PC-3 (cell line): ENCODE data around the gene AKAP17A.

Experiments
- CTCF ChIP-seq: fragments of 300-600 bp; sonication (generic); conservative IDR thresholded peaks from 2 replicates; pipeline ENCODE4 v1.5.1; 2017; ENCODE audit warnings: antibody characterized with exemption, low read depth, mild to moderate bottlenecking, low read length
- EZH2 ChIP-seq: fragments of 300-600 bp; sonication (generic); IDR thresholded peaks from one replicate; pipeline ENCODE4 v1.6.1; 2017; ENCODE audit warnings: antibody characterized with exemption, mild to moderate bottlenecking, low read length; ENCODE audit not compliant: unreplicated experiment

GRCh38 chrX:1593286-1594271 lies 2.2 kb downstream of the AKAP17A start:
- no peak for TF ChIP-seq EZH2
- TF ChIP-seq CTCF, result no peak
